Astrocyte of the cerebellum (primary cell): Measurements from ENCODE around the gene IRAK1.

Experiments used
- DNase-seq: peaks from one replicate; pipeline ENCODE4 v3.0.0-alpha.2; 2011; ENCODE audit warnings: low read depth
- H3K4me3 ChIP-seq: 2 replicates; pipeline ENCODE4 v1.5.1; 2011; ENCODE audit warnings: mild to moderate bottlenecking, low read depth, low read length, moderate library complexity
- in situ Hi-C: cut with HindIII; loops from 2 replicates; pipeline ENCODE4 v1.10.0; 2017; ENCODE audit warnings: low sequenced_read_pairs
- TF ChIP-seq, protein P1 (sequence below): IDR thresholded peaks from 2 replicates; pipeline ENCODE4 v1.5.1; 2012; ENCODE audit warnings: low read length, low read depth, moderate library complexity, mild to moderate bottlenecking; ENCODE audit errors: missing control alignments

IRAK1 gene

DNA sequence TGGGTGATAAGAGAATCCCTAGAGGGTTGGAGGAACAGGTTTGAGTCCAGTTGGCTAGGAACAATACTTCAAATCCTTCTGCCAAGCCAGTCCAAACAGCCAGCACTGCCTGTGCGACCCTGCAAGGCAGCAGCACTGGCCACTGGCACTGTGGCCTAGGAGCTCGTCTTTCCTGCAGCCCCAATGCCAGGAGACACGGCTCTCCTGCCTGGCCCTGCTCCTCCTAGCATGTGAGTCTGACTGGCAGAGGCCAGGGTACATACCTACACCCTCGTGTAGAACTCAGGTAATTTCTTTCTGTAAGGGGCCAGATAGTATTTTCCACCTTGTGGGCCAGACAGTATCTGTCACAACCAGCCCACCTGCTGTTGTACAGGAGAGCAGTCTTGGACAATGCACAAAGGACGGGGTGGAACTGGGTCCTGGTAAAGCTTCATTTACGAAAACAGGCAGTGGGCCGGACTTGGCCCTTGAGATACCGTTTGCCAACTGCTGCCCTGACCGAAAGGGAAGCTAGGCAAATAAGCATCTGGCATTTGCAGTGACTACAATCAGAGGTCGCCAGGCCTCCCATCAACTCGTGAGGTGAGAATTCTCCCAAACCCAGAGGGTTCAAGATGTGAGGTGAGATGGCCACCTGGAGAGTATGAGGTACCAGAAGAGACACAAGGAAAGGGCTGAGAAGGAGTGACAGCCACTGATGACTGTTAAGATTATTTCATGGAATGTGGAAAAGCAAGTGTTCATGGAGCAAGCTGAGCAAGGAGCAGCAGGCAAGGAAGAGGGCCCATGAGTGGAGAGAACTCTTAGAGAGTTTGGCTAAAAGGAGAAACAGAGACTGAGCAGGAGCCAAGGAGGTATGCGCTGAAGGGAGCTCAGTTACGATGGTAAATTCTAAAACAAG is 29.8 kb upstream of the IRAK1 start:
- no peak for DNase-seq
- in situ Hi-C loops = no loop called here
- TF ChIP-seq, protein P1, sequence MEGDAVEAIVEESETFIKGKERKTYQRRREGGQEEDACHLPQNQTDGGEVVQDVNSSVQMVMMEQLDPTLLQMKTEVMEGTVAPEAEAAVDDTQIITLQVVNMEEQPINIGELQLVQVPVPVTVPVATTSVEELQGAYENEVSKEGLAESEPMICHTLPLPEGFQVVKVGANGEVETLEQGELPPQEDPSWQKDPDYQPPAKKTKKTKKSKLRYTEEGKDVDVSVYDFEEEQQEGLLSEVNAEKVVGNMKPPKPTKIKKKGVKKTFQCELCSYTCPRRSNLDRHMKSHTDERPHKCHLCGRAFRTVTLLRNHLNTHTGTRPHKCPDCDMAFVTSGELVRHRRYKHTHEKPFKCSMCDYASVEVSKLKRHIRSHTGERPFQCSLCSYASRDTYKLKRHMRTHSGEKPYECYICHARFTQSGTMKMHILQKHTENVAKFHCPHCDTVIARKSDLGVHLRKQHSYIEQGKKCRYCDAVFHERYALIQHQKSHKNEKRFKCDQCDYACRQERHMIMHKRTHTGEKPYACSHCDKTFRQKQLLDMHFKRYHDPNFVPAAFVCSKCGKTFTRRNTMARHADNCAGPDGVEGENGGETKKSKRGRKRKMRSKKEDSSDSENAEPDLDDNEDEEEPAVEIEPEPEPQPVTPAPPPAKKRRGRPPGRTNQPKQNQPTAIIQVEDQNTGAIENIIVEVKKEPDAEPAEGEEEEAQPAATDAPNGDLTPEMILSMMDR = no peak
- no peak overlapping the region for H3K4me3 ChIP-seq

DNA sequence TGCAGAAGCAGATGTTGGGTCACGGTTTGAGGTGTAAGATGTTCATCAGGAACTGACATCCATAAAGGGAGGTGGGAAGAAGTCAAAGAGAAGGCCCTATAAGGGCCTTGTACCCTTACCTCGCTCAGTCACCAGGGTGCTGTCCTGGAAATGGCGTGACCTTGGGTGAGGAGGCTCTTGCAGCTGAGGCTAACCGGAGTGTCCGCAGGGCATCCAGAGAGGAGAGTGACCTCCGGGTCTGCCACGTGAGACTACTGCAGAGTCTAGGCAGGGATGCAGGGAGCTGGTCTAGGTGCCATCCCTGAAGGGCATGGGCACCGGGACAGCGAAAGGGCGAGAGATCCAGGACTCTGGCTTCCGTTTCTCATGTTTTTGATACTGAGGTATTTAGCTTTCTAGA is 28.7 kb upstream of the IRAK1 start:
- no peak for DNase-seq
- no peak overlapping the region for H3K4me3 ChIP-seq
- in situ Hi-C loops = no loop called here
- TF ChIP-seq, protein P1 = no peak

DNA sequence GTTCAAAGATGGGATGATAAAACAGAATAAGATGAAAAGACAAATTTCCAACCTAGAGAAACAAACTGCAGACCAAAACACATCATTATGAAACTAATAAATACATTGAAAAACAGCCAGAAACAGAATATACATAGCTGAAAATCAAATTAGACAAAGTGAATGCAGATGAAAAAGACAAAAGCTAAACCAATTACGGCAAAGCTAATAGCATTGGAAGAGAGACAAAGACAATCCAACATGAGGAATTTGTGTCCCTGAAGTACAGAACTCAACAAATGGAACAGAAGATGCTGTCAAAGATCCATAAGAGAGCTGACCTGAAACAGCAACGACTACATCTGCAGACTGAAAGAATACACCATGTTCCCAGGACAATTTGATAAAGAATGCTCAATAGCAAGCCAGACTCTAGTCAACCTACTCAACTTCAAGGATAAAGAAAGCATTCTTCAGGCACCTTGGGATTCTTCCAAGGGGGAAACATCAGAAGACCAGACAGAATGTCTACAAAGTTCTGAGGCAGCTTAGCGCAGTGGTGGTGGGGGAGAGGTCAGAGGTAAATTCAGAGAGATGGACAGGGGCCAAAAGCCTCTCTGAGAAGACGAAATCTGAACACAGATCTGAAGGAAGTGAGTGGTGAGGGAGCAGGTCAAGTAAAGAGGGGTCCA is 27.4 kb upstream of the IRAK1 start:
- no peak overlapping the region for H3K4me3 ChIP-seq
- TF ChIP-seq, protein P1 = no peak
- no peak for DNase-seq
- in situ Hi-C loops = no loop called here

DNA sequence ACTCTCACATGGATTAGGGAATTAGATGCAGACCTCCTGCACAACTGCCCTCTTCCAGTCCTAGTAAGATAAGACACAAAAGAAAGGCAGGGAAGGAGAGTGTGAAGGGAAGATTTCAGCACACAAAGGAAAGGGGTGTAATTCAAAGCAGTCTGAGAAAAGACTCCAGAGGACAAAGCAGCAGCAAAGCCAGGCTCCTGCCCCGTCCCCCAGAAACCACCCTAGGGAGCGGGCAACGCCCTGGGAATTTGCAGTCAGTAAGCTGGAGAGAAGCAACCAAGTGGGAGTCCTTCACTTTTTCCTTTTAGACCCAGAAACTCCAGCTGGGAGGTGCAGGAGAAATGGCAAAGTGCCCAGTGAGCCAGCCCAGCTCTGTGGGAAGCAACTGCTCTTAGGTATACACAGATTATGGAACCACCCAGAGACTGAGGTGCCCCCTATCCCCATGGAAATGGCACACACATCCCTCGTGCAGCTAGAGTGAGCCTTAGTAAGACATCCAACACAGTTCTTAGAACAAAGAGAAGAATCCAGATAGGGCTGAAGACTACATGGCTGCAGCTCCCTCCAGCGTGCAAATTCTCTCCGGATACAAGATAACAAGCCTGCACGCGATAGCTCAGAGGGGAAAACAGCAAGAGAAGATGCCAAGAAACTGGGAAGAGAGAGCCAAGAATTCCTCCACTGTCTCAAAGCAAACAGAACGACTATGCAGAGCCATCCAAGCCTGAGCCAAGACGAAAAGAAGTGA is 26.5 kb upstream of the IRAK1 start:
- in situ Hi-C loops = no loop called here
- TF ChIP-seq, protein P1 = peak; percentile 28
- no peak overlapping the region for H3K4me3 ChIP-seq
- peak; percentile 70 for DNase-seq

DNA sequence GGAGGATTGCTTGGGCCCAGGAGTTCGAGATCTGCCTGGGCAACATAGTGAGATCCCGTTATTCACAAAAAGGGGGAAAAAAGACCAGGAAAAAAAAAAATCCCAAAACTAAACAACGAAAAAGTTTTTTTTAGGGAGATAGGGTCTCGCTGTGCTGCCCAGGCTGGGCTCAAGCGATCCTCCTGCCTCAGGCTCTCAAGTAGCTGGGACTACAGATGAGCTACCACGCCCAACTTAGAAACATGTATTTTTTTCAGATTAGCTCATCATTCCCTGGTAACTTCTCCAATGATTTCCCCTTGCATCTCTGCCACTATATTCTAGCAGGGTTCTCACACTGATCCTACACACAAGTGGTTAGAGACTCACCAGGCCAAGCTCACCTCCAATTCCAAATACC is 24.4 kb upstream of the IRAK1 start:
- in situ Hi-C loops = no loop called here
- TF ChIP-seq, protein P1 = no peak
- H3K4me3 ChIP-seq = no peak overlapping the region
- no peak for DNase-seq

DNA sequence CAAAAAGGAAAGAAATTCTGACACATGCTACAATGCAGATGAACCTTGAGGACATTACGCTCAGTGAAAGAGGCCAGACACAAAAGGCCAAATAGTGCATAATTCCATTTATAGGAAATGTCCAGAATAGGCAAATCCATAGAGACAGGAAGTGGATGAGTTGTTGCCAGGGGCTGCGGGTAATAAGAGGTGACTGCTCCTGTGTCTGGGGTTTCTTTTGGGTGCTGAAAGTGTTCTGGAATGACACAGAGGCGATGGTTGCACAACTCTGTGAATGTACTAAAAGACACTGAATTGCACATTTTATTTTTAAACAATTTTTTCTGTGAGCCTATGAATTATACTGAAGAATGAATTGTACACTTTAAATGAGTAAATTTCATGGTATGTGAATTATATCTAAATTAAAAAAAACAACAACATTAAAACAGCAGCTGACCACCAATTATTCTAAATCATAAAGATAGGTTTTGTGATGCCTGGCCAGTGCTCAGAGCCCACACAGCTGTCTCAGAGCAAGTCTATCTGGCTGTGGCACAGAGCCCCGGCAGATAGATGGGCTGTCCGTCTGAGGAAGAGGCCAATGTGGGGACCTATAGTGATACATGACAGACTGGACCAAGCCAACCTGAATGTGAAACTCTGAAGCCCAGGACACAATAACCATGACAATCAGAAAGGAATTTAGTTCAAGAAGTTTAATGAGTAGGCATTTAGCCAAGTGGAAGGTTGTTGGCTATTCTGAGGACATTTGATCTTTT is 23.5 kb upstream of the IRAK1 start:
- TF ChIP-seq, protein P1 = no peak
- in situ Hi-C loops = no loop called here
- H3K4me3 ChIP-seq = no peak overlapping the region
- DNase-seq = no peak
